ENCODE measurements around the gene TSPAN18.
"Not testable (repeated sequence)": the region's sequence is repeated elsewhere in the genome, so short reads cannot be mapped to it uniquely, and the experiment has no call there.

TSPAN18 gene

GRCh38 chr11:44868455-44869421 is 142.0 kb downstream of the TSPAN18 start:
- no peak for DNase-seq (ENCODE audit: low spot score)

GRCh38 chr11:44870181-44870580 is 143.4 kb downstream of the TSPAN18 start:
- DNase-seq (ENCODE audit: low spot score), result no peak

DNA sequence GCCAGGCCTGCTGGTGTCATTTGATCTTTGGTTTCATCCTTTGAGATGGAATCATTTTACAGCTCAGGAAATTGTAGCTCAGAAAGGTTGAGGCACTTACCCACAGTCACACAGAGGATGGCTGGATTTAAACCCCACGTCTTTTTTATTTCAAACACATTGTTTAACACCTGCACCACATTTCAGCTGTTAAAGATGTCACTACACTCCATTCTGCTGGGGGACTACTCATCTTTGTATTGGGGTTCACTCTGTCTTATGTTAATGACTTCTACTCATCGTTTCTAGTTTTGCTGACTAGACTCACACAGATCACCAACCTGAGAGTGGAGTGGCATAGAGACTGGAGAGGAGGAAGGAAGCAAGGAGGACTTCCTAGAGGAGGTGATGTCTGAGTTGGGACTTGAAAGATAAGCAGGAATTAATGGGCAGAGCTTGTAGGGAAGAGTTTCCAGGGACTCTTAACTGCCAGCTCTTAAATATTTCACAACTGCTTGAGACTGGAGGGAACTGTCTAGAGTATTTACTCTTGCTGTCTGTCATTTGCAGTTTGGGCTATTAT is 143.9 kb downstream of the TSPAN18 start:
- no peak for DNase-seq (ENCODE audit: low spot score)

DNA sequence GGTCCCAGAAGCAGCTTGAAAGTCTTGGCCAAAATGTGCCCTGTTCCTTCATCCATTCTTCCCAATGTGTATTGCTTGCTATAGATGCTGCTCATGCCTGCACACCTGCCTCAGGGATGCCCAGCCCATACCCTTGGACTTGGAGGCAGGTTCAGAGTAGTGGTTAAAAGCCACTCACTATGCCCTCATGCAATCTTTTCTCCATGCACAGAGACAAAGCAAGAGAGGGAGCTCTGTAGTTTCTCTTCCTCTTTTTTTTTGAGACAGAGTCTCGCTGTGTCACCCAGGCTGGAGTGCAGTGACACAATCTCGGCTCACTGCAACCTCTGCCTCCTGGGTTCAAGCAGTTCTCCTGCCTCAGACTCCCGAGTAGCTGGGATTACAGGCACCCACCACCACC is 144.9 kb downstream of the TSPAN18 start:
- DNase-seq (ENCODE audit: low spot score), result not testable (repeated sequence)

- DNase-seq (ENCODE audit: low spot score), result no peak
Observed at GRCh38 chr11:44872556-44872955, 145.8 kb downstream of the TSPAN18 start.

- DNase-seq (ENCODE audit: low spot score), result no peak
Observed at GRCh38 chr11:44873537-44873936, 146.8 kb downstream of the TSPAN18 start.

DNA sequence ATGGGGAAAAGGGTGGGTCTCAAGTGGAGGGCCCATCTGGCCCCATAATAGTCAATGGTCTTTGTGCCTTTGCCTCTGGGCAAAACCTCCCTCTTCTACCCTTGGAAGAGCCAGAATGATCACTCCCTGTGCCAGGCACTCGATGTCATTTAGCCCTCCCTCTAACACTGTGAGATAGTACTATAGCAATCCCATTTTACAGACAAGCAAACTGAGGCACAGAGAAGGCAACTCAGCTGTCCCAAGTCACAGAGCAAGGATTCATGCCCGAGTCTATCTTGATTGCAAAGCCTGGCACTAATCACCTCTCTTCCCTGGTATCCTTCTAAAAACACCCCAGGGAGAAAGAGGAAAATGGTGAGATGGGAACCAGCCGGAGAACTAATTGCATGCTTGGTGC is 147.5 kb downstream of the TSPAN18 start:
- no peak for DNase-seq (ENCODE audit: low spot score)

GRCh38 chr11:44875037-44875436 is 148.3 kb downstream of the TSPAN18 start:
- DNase-seq (ENCODE audit: low spot score), result no peak

DNA sequence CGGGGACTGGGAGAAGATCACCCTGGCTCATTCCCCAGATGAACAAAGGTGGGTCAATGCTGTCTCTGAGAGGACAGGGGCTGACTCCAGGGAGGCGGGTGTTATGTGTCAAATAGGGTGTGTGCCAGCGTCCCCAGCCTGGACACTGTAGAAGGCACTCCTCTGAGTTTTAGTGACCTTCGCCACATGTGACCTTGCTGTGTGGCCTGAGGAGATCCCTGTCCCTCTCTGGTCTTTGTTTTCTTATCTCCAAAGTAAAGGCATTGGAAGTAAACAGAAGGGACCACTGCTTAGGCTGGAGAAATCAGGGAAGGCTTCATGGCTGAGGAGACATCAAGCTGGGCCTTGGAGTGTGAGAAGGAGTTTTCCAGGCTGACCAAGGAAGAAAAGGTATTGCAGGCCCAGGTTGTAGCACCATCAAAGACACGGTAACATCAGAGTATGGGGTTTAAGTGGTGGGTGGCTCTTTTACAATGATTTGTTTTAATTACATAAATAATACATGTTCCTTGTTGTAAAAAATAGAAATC is 149.5 kb downstream of the TSPAN18 start:
- DNase-seq (ENCODE audit: low spot score), result no peak

DNA sequence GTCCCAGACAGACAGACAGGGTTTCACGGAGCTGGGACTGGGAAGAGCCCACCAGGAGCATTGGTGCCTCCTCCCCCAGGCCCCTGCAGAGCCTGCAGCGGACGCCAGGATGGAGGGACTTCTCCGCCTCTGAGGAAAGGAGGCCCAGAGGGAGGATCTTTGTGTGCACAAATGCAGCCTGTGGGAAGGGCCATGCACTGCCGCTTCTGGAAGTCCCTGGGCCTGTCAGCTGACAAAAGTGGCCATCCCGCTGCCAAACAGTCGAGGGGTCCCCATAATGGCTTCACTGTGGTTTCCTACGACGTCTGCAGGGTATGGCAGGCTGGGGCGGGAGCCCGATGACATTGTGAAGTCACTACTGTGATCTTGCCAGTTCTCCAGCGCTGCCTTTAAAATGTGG is 150.1 kb downstream of the TSPAN18 start:
- DNase-seq (ENCODE audit: low spot score), result no peak

DNA sequence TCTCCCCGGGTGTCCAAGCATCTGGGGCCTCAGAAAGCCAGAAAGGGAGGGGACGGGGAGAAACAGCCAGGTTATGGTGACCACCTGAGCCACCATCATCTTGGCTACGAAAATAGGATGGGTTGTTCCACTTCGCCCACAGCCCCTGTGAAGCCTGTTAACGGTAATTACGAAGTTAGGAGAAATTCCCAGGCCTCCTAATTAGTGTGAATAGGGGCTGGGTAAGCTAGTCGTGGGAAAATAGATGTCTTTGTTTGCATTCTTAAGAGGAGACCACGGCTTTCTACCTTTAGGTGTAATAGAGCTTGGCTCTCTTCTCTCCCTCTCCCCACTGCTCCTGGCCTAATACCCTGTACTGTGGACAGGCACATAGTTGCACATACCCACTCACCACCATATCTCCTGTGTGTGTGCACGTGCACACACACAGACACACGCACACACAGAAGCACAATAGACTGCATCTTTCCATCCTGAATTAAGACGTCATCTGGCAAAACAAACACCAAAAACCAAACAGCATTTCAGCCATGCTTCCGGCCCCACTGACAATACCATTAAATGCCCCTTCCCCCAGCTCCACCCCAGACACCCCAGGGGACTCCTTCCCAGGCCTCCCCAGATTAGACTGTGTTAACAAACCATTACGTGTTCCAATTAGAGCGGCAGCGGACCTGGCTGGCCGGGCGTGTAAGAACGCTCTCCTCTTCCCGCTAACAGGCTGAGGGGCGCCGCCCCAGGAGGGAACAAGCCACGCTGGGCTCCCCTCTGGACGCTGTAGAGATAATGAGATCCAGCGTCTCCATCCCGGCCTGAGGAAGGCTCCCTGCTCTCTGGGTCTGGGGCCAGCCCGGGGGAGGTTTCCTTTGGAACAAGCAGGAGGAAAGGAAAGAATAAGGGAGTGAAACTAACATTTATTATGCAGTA is 151.1 kb downstream of the TSPAN18 start:
- DNase-seq (ENCODE audit: low spot score), result no peak

DNA sequence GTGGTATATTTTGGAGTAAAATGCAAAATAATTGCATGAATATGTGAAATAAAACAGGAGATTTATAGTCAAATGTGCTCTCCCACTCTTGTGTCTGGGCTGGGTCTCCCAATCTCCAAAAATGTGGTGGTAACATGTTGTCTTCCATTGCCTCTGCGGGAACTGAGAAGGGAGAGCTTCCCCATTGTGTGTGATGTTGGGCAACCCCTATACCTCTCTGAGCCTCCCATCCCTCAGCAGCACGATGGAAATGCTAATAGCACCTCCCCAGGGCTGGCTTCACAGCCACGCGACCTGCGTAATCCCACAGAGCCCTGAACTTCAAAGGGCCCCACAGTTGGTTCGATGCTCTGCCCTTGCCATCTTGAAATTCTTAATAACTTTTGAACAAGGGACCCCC is 151.9 kb downstream of the TSPAN18 start:
- DNase-seq (ENCODE audit: low spot score), result no peak

- no peak for DNase-seq (ENCODE audit: low spot score)
Observed at GRCh38 chr11:44879432-44879831, 152.7 kb downstream of the TSPAN18 start.

- no peak for DNase-seq (ENCODE audit: low spot score)
Observed at GRCh38 chr11:44880511-44880910, 153.7 kb downstream of the TSPAN18 start.

GRCh38 chr11:44880953-44881352 is 154.2 kb downstream of the TSPAN18 start:
- no peak for DNase-seq (ENCODE audit: low spot score)

- no peak for DNase-seq (ENCODE audit: low spot score)
Observed at GRCh38 chr11:44883277-44883676, 156.5 kb downstream of the TSPAN18 start.

DNA sequence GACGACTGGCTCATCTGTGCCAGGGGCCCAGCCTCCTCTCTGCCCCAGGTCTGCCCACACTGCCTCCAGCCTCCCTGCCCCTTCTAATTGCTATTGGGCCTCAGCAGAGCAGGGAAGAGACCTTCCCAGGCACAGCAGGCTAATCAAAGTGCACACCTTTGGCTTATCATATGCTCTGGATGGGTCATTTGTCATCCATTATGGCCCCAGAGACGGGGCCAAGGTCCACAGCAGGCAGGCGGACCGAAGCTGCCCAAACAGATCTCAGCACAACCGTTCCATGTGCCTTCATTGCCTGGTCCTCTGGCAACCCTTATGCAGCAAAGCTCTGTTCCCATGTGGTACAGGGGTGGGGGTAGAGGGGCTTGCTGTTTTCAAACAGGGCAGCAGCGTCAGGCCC is 157.3 kb downstream of the TSPAN18 start:
- DNase-seq (ENCODE audit: low spot score), result no peak

DNA sequence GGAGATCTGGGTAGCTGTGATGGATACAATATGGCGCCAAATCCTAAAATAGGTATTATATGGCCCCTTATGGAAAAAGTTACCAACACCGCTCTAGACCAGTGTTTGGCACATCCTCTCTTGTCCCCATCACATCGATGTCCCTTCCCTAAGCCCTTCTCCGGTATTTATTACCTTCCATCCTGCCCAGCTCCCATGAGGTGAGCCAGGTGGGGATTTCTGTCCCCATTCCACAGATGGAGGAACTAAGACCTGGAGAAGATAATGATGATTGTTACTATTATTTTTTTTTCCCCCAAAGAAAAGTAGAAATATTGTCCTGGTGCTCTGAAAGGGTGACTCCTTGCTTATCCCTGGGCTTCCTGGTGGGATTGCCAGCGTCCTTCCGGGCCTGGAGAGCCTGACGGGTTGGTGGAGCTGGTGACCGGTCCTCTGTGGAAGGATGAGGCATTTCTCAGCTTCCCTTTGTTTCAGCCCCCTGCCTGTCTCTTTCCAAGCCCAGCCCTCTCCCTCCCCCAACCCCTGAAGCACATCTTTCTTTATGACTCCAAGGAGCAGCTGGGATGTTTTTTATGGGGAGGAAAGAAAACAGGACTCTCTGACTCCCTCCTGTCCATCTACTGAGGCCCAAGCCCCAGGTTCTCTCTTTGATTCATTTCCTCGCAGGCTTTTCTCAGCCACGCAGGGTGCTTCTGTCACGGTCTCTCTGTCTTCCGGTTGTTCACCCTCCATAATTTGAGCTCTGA is 158.5 kb downstream of the TSPAN18 start:
- DNase-seq (ENCODE audit: low spot score), result no peak

DNA sequence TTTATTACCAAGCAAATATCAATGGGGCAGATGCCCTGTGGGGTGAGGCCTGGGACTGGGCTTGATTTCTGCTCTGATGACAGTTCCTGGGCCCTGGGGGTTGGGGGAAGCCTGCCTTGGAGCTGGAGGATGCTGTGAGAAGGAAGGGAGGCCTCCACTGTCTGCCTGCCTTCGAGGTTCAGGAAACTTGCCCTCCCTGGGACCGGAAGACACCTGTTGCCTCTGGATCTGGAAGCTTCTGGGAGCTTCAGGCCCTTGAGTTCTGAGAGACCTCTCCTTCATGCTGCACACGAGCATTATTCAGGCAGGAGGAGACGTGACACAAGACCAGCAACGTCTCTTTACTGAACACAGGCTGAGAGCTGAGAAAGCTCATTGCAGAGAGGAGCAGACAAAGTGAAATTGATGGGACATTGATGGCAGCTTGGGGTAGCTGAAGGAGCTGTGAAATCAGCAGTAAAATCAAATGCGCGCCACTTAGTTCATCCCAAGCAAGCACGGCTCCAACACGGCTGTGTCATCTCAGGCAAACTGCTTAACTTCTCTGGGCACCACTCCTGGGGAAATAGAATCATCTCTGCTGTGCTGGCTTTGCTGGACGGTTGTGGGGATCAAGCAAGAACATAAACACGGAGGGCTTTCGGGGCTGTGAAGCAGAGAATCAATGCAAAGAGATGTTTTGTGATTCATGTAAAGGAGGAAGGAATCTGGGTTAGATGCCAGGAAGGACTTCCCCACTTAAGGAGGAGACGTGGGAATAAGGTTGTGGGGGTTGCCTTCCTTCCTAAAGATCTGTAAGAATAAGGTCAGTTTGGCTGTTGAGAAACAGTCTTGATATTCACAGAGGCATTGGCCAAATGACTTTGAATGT is 159.4 kb downstream of the TSPAN18 start:
- no peak for DNase-seq (ENCODE audit: low spot score)

- DNase-seq (ENCODE audit: low spot score), result no peak
Observed at GRCh38 chr11:44886790-44887140, 160.0 kb downstream of the TSPAN18 start.

DNA sequence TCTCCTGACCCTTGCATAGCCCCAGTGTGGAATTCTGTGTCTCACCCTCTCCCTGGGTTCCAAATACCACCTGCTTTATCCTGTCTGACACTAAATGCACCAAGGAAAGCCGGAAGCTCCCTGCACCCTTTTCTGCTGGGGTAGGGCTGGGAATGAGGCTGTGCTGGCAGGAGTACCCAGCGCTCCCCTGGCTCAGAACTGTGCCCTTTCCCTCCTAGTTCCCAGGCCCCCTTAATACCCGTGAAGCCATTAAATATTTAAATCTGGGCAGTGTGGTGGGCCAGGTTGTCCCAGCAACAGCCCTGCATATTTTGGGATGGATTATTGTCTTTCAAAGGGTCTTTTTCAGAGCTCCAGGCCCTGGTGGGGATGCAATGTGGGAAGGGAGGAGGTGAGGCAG is 160.9 kb downstream of the TSPAN18 start:
- DNase-seq (ENCODE audit: low spot score), result no peak
